AG09319 (cell line): ENCODE measurements around the gene RIF1.

ENCODE experiments used
- DNase-seq: peaks from one replicate; pipeline ENCODE4 v3.0.0-alpha.2; 2010; ENCODE audit warnings: low read depth; ENCODE audit errors: extremely low read depth
- TF ChIP-seq, protein P1 (sequence below): IDR thresholded peaks from 2 replicates; pipeline ENCODE4 v1.5.1; 2011; ENCODE audit warnings: low read depth, mild to moderate bottlenecking, inconsistent platforms, low read length, moderate library complexity

Gene RIF1

DNA sequence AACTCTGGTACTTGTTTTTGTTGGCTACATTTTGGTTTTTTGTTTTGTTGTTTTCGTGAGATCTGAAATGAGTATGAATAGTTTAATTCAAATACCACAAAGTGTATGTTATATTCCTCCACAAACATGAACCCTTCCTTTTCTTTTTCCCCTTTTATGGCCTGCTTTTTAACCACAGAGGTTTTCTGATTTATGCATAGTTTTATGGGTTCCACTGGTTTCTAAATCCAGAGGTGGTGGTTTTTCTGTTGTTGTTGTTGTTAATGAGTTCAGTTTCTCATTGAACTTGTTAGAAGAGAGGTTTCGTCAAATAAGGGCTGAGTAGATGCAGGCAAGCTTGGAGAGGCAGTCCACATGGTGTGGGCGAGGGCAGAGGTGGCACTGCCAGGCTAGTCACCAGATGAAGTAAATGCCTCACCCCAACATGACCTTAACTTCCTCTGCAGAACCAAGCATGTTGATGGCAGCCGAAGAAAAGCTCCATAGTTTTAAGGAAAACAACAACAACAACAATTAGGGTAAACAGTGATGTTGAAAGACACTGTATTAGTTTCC, 72.5 kb downstream of the RIF1 start:
- TF ChIP-seq, protein P1, sequence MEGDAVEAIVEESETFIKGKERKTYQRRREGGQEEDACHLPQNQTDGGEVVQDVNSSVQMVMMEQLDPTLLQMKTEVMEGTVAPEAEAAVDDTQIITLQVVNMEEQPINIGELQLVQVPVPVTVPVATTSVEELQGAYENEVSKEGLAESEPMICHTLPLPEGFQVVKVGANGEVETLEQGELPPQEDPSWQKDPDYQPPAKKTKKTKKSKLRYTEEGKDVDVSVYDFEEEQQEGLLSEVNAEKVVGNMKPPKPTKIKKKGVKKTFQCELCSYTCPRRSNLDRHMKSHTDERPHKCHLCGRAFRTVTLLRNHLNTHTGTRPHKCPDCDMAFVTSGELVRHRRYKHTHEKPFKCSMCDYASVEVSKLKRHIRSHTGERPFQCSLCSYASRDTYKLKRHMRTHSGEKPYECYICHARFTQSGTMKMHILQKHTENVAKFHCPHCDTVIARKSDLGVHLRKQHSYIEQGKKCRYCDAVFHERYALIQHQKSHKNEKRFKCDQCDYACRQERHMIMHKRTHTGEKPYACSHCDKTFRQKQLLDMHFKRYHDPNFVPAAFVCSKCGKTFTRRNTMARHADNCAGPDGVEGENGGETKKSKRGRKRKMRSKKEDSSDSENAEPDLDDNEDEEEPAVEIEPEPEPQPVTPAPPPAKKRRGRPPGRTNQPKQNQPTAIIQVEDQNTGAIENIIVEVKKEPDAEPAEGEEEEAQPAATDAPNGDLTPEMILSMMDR, result no peak
- no peak for DNase-seq

DNA sequence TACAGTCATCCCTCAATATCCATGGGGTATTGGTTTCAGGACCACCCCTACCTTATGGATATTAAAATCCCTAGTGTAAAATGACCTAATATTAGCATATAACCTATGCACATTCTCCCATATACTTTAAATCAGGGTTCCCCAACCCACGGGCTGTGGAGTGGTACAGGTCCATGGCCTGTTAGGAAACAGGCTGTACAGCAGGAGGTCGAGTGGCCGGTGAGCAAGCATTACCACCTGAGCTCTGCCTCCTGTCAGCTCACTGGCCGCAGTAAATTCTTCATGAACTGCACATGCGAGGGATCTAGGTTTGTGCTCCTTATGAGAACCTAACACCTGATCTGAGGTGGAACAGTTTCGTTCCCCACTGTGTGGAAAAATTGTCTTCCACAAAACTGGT, 73.8 kb downstream of the RIF1 start:
- TF ChIP-seq, protein P1, result no peak
- DNase-seq, result no peak

DNA sequence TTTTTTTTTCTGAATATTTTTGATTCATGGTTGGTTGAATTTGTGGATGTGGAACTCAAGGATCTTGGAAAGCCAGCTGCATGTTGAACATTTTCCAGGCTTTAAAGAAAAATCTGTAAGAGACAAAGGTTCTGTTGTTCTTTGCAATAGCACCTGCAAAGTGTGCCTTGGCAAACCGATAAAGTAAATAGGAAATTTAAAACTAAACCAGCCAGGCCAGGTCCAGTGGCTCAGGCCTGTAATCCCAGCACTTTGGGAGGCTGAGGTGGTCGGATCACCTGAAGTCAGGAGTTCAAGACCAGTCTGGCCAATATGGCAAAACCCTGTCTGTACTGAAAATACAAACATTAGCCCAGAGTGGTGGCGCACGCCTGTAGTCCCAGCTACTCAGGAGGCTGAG, 74.4 kb downstream of the RIF1 start:
- no peak for DNase-seq
- TF ChIP-seq, protein P1, result no peak

DNA sequence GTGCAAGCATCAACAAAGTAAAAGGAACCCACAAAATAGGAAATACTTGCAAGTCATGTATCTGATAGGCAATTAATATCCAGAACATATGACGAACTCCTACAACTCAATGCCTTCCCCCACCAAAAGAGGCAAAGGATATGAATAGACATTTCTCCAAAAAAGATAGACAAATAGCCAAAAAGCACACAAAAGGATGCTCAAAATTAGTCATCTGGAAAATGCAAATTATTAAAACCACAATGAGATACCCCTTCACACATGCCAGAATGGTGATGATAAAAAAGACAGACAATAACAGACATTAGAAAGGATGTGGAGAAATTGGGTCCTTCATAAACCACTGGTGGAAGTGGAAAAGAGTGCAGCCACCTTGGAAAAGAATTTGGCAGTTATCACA, 76.4 kb downstream of the RIF1 start:
- TF ChIP-seq, protein P1, result no peak
- DNase-seq, result no peak

DNA sequence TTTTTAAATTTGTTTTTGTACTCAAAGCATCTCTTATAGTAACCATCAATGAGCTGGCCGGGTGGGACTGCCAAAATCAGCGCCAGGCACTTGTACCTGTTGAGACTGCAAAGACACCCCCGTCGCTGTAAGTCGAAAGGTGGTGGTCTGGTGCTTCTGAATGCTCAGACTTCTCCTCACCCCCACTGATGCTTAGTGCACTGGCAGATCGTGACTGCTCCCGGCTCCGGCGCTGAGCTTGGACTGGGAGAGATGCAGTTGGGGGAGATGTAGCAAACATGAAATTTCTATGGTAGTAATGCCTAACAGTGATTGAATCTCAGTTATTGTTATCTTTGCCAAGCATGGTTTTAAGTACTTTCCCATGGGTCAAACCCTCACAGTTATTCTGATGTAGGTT, 80.6 kb downstream of the RIF1 start:
- TF ChIP-seq, protein P1, result no peak
- DNase-seq, result no peak

DNA sequence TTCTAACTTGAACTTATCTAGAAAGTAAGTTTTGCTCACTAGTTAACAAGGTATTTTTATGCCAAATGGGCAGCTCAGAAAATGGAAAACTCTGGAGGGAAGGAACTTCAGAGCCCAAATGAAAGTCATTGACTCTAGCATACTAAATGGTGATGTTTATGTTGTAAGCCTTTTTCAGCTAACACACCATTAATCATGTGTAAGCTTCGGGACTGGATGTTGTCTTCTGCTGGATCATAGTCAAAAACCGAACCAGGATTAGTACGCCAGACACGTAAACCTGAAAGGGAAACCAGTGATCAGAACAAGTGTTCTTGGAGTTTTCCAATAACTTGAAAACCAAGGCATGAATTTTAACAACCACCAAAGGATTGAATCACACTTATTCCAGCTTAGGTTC, 81.8 kb downstream of the RIF1 start:
- TF ChIP-seq, protein P1, result no peak
- no peak for DNase-seq

DNA sequence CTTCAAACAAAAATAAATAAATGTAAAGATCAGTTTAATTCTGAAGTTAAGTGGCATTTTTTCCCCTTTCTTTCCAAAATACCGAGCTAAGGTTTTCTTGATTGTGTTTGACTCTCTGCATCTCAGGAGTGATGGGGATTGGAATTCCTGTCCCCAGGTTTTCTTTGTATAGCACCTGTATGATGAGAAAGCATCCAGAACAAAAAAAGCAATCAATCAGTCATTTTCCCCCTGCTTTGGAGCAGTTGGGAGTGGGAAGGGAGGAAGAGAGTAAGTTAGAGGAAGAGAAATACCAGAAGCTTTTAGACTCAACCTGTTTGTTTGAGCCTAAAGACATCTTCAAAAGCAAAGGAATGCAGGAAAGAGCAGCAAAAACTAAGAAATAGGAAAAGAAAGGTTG, 88.5 kb downstream of the RIF1 start:
- TF ChIP-seq, protein P1, result no peak
- DNase-seq, result no peak
